B cell (primary cell): Measurements from ENCODE around the gene HHAT.

ENCODE experiments used
- EZH2 ChIP-seq: IDR thresholded peaks from 2 replicates; pipeline ENCODE4 v1.6.1; 2012; ENCODE audit warnings: borderline replicate concordance, low read depth, mild to moderate bottlenecking, moderate library complexity, low read length; ENCODE audit not compliant: insufficient read depth, poor library complexity, severe bottlenecking
- TF ChIP-seq, protein P1 (sequence below): fragments of 200-600 bp; IDR thresholded peaks from one replicate; pipeline ENCODE4 v1.8.0; 2022; ENCODE audit warnings: antibody characterized with exemption, mild to moderate bottlenecking

GRCh38 chr1:210328746-210329503 is at the start of gene HHAT:
- TF ChIP-seq, protein P1, sequence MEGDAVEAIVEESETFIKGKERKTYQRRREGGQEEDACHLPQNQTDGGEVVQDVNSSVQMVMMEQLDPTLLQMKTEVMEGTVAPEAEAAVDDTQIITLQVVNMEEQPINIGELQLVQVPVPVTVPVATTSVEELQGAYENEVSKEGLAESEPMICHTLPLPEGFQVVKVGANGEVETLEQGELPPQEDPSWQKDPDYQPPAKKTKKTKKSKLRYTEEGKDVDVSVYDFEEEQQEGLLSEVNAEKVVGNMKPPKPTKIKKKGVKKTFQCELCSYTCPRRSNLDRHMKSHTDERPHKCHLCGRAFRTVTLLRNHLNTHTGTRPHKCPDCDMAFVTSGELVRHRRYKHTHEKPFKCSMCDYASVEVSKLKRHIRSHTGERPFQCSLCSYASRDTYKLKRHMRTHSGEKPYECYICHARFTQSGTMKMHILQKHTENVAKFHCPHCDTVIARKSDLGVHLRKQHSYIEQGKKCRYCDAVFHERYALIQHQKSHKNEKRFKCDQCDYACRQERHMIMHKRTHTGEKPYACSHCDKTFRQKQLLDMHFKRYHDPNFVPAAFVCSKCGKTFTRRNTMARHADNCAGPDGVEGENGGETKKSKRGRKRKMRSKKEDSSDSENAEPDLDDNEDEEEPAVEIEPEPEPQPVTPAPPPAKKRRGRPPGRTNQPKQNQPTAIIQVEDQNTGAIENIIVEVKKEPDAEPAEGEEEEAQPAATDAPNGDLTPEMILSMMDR = no peak
- TF ChIP-seq EZH2 = no peak
